GM12878 (cell line): ENCODE results near the gene FXN. TPM values are rescaled to one million over a fixed set of nuclear protein-coding genes. Genes with fewer than 3 reads are reported as not detected.

Source experiments
- ATAC-seq: fragments of 200-7000 bp; cut with Tn5 transposase; 3 replicates; pipeline ENCODE4 v1.9.1; 2020; ENCODE audit warnings: mild to moderate bottlenecking, moderate library complexity
- BruUV-seq: library from RNA; stranded (reverse); fragments of 400-500 nt; replicated peaks from 2 replicates; lab custom pipeline; 2021; lab: Mats Ljungman, UMichigan
- CTCF ChIA-PET: fragments of 300-600 bp; sonication (Branson Sonifier 250); formaldehyde crosslinking; extraction: SDS; loops from one replicate; lab custom pipeline; 2021; ENCODE audit warnings: inconsistent platforms; lab: Yijun Ruan, JAX
- POLR2A ChIA-PET: fragments of 350-600 bp; formaldehyde crosslinking; extraction: SDS; loops from one replicate; lab custom pipeline; 2021; ENCODE audit warnings: inconsistent platforms; lab: Charles Lee
- RAD21 ChIA-PET: fragments of 300-600 bp; sonication (Branson Sonifier 250); formaldehyde crosslinking; loops from one replicate; lab custom pipeline; 2023; ENCODE audit warnings: antibody characterized with exemption; ENCODE audit not compliant: unreplicated experiment; lab: Charles Lee
- SMC1A ChIA-PET: fragments of 300-600 bp; sonication (Branson Sonifier 250); formaldehyde crosslinking; loops from one replicate; lab custom pipeline; 2023; ENCODE audit not compliant: unreplicated experiment, uncharacterized antibody; lab: Charles Lee
- DNase-seq: peaks from one replicate; pipeline ENCODE4 v3.0.0-alpha.2; 2011; ENCODE audit warnings: low read depth, low spot score
- FAIRE-seq: peaks from 3 replicates; lab custom pipeline; 2011; peaks lifted over from hg19 to GRCh38; lab: Jason Lieb, UNC
- H2AFZ ChIP-seq: 2 replicates; pipeline ENCODE4 v1.6.0; 2011; ENCODE audit warnings: low read depth, low read length, control low read depth; ENCODE audit not compliant: control insufficient read depth
- H3K27ac ChIP-seq: 2 replicates; pipeline ENCODE4 v1.5.1; 2011; ENCODE audit warnings: control low read depth; ENCODE audit not compliant: control insufficient read depth, insufficient read depth
- H3K27me3 ChIP-seq, 2 experiments: replicated peaks in 1 of 2; 2 replicates each; pipeline versions ENCODE4 v1.6.0 to v1.6.1; 2011; ENCODE audit warnings: low read length in 1 of 2; ENCODE audit not compliant: control insufficient read depth in 2 of 2, insufficient read depth in 2 of 2
- H3K36me3 ChIP-seq, 2 experiments: 2 replicates each; pipeline ENCODE4 v1.5.1; 2011; ENCODE audit warnings: low read length in 1 of 2; ENCODE audit not compliant: control insufficient read depth in 2 of 2, insufficient read depth in 2 of 2
- H3K4me1 ChIP-seq: 2 replicates; pipeline ENCODE4 v1.6.1; 2011; ENCODE audit warnings: mild to moderate bottlenecking, low read length, moderate library complexity, mixed read lengths; ENCODE audit not compliant: control insufficient read depth, insufficient read depth
- H3K4me2 ChIP-seq: 2 replicates; pipeline ENCODE4 v1.6.0; 2011; ENCODE audit warnings: control low read depth; ENCODE audit not compliant: control insufficient read depth, insufficient read depth
- H3K4me3 ChIP-seq: fragments of 200-600 bp; sonication (generic); 2 replicates; pipeline ENCODE4 v1.5.1; 2016
- H3K79me2 ChIP-seq: 2 replicates; pipeline ENCODE4 v1.6.0; 2011; ENCODE audit warnings: low read length; ENCODE audit not compliant: control insufficient read depth, insufficient read depth
- H3K9ac ChIP-seq: 2 replicates; pipeline ENCODE4 v1.8.0; 2011; ENCODE audit warnings: low read length, control low read depth, mixed read lengths; ENCODE audit not compliant: control insufficient read depth, insufficient read depth
- H3K9me3 ChIP-seq: replicated peaks from 3 replicates; pipeline ENCODE4 v1.5.1; 2011; ENCODE audit warnings: mild to moderate bottlenecking, low read length; ENCODE audit not compliant: control insufficient read depth, insufficient read depth
- H4K20me1 ChIP-seq: 2 replicates; pipeline ENCODE4 v1.6.0; 2011; ENCODE audit not compliant: control insufficient read depth, insufficient read depth
- BMI1 ChIP-seq: fragments of 450-650 bp; IDR thresholded peaks from 2 replicates; pipeline ENCODE4 v1.6.1; 2016; ENCODE audit warnings: mild to moderate bottlenecking, moderate library complexity, borderline replicate concordance
- CBFB ChIP-seq: IDR thresholded peaks from 2 replicates; pipeline ENCODE4 v1.6.1; 2016; ENCODE audit warnings: antibody characterized with exemption, low read depth
- CREB1 ChIP-seq: IDR thresholded peaks from 2 replicates; pipeline ENCODE4 v1.6.1; 2012; ENCODE audit warnings: low read depth, mild to moderate bottlenecking, inconsistent platforms
- EGR1 ChIP-seq, 2 experiments: IDR thresholded peaks; 1 replicate in 1 of 2; 2 replicates in 1 of 2; pipeline ENCODE4 v1.6.1; 2011 to 2012; ENCODE audit warnings: low read depth in 2 of 2, low read length in 2 of 2, borderline replicate concordance in 1 of 2, mild to moderate bottlenecking in 1 of 2, moderate library complexity in 1 of 2
- KDM1A ChIP-seq: fragments of 200-600 bp; sonication (generic); IDR thresholded peaks from 2 replicates; pipeline ENCODE4 v1.6.1; 2016; ENCODE audit warnings: borderline replicate concordance
- RELA ChIP-seq: fragments of 450-650 bp; IDR thresholded peaks from 2 replicates; pipeline ENCODE4 v1.8.0; 2014; ENCODE audit warnings: borderline replicate concordance; ENCODE audit not compliant: partially characterized antibody
- ZZZ3 ChIP-seq: IDR thresholded peaks from 2 replicates; pipeline ENCODE4 v1.6.1; 2011; ENCODE audit warnings: low read depth; ENCODE audit not compliant: control insufficient read depth, insufficient read length
- WGBS: methylation state at CpG from one replicate; pipeline ENCODE4 v1.1.6; 2016; ENCODE audit warnings: low lambda C conversion rate; ENCODE audit not compliant: insufficient replicate concordance, insufficient coverage; ENCODE audit errors: missing lambda C conversion rate; 5-methylcytosine and 5-hydroxymethylcytosine counted together
- in situ Hi-C: fragments of 300-500 bp; cut with MboI; formaldehyde crosslinking; loops from 9 replicates; pipeline ENCODE4 v1.14.3; 2018; ENCODE audit warnings: mixed read lengths
- intact Hi-C: fragments of 100-400 bp; cut with micrococcal nuclease; formaldehyde crosslinking; loops from one replicate; pipeline ENCODE4 v1.14.2; 2022; ENCODE audit not compliant: unreplicated experiment
- polyA plus RNA-seq, 11 experiments: library from polyadenylated mRNA; depleted of rRNA in 4 of 11; unstranded in 6 of 11; stranded (reverse) in 5 of 11; fragments of >200 nt; fragmentation: Nextera tagmentation in 4 of 11; fragmentation: Illumina TruSeq in 1 of 11; extraction: Ambion mirVana in 4 of 11; extraction: Trizol in 1 of 11; gene quantifications; 1 replicate in 1 of 11; 2 replicates in 10 of 11; pipeline versions ENCODE4 v1.2.1 to v1.2.3, GENCODE V29; 2011 to 2016; ENCODE audit warnings: inconsistent platforms in 2 of 11, missing spikeins in 2 of 11, low read depth in 1 of 11
- total RNA-seq, 4 experiments: library from RNA; depleted of rRNA in 3 of 4; stranded (reverse); fragments of >200 nt in 3 of 4; fragmentation: Illumina TruSeq in 1 of 4; extraction: Trizol in 1 of 4; gene quantifications; 2 replicates each; pipeline versions ENCODE4 v1.2.1 to v1.2.3, GENCODE V29; 2013 to 2021
- TF ChIP-seq, protein P1 (sequence below): fragments of 450-650 bp; IDR thresholded peaks from 2 replicates; pipeline ENCODE4 v1.6.1; 2017; ENCODE audit warnings: low read depth, mild to moderate bottlenecking, moderate library complexity
- TF ChIP-seq, protein P2 (sequence below): IDR thresholded peaks from 2 replicates; pipeline ENCODE4 v1.6.1; 2012; ENCODE audit warnings: low read depth, low read length, improper control_type of control experiment

The FXN gene
- total and polyA plus RNA-seq, 10 of the 15 experiments (the other 5 are each of a cell fraction or from before 2014, with no cell fraction given) = 7.3 to 78.0 (median 23.2) TPM

DNA sequence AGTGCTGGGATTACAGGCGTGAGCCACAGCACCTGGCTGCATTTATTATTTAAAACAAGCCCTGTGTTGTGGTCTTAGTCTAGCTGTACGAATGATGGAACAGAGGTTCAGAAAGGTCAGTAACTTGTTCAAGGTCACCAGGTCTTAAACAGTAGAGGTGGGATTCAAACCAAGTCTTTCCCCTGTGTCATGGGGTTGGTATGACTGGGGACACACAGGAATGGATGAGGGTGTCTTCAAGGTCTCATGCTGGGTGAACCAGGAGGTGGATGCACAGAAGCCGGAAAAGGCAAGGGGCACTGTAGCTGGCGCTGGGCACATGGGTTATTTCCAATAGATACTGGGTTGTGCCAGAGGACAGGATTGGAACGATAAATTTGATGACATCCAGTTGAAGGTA, 106.3 kb downstream of the FXN start:
- H3K27me3 ChIP-seq = no peaks in the 10 kb centered on the region; a peak in 1 of 4 replicates
- no peak overlapping the region for H3K27ac ChIP-seq
- no TSS peak for BruUV-seq
- H2AFZ ChIP-seq = no peak overlapping the region
- TF ChIP-seq EGR1 (IDR thresholded peaks at IDR 0.05; ENCODE audit: borderline replicate concordance in 1 of 2, low read depth in 2 of 2, low read length in 2 of 2) (no peak), RELA (no peak), CBFB (no peak), CREB1 (no peak), KDM1A (no peak), BMI1 (no peak), ZZZ3 (no peak)
- TF ChIP-seq, protein P1, sequence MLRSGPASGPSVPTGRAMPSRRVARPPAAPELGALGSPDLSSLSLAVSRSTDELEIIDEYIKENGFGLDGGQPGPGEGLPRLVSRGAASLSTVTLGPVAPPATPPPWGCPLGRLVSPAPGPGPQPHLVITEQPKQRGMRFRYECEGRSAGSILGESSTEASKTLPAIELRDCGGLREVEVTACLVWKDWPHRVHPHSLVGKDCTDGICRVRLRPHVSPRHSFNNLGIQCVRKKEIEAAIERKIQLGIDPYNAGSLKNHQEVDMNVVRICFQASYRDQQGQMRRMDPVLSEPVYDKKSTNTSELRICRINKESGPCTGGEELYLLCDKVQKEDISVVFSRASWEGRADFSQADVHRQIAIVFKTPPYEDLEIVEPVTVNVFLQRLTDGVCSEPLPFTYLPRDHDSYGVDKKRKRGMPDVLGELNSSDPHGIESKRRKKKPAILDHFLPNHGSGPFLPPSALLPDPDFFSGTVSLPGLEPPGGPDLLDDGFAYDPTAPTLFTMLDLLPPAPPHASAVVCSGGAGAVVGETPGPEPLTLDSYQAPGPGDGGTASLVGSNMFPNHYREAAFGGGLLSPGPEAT = no peak
- TF ChIP-seq, protein P2, sequence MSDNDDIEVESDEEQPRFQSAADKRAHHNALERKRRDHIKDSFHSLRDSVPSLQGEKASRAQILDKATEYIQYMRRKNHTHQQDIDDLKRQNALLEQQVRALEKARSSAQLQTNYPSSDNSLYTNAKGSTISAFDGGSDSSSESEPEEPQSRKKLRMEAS = no peak
- no peak overlapping the region for H3K4me2 ChIP-seq
- ChIA-PET RAD21 (no interaction called here), POLR2A (no interaction called here), CTCF (interaction anchor here (0.5 kb wide), 1 partner anchor 45 kb away, joined by 3 read pairs; no protein-coding TSS in a partner anchor), SMC1A (interaction anchor here (1.1 kb wide), 1 partner anchor 88 kb away, joined by 3 read pairs; no protein-coding TSS in a partner anchor)
- no peak overlapping the region for H3K9ac ChIP-seq
- WGBS = 67% methylated on average over 5 of the region's 5 CpGs
- DNase-seq (no peak), ATAC-seq (no peak), FAIRE-seq (no peak)
- no peaks in the 10 kb centered on the region for H4K20me1 ChIP-seq
- H3K9me3 ChIP-seq = no peaks in the 10 kb centered on the region
- no peak overlapping the region for H3K4me3 ChIP-seq
- intact Hi-C loops (no loop called here), in situ Hi-C loops (no loop called here)
- H3K36me3 ChIP-seq = no peaks in the 10 kb centered on the region
- H3K79me2 ChIP-seq = no peaks in the 10 kb centered on the region
- no peaks in the 10 kb centered on the region for H3K4me1 ChIP-seq
